ENCODE measurements around the gene SUN1.

GRCh38 chr7:835021-835420 is 2.7 kb downstream of the SUN1 start:
- TF ChIP-seq, protein P1, sequence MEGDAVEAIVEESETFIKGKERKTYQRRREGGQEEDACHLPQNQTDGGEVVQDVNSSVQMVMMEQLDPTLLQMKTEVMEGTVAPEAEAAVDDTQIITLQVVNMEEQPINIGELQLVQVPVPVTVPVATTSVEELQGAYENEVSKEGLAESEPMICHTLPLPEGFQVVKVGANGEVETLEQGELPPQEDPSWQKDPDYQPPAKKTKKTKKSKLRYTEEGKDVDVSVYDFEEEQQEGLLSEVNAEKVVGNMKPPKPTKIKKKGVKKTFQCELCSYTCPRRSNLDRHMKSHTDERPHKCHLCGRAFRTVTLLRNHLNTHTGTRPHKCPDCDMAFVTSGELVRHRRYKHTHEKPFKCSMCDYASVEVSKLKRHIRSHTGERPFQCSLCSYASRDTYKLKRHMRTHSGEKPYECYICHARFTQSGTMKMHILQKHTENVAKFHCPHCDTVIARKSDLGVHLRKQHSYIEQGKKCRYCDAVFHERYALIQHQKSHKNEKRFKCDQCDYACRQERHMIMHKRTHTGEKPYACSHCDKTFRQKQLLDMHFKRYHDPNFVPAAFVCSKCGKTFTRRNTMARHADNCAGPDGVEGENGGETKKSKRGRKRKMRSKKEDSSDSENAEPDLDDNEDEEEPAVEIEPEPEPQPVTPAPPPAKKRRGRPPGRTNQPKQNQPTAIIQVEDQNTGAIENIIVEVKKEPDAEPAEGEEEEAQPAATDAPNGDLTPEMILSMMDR (IDR thresholded peaks at IDR 0.05): no peak
- no peak for TF ChIP-seq ZFX (IDR thresholded peaks at IDR 0.05; ENCODE audit: borderline replicate concordance)
